Measurements from ENCODE around the gene RAD9B.
A peak's percentile ranks its signal among the peaks of the same experiment; 100 is the strongest.

RAD9B gene

GRCh38 chr12:110530511-110530910 is 28.4 kb downstream of the RAD9B start:
- H3K4me1 ChIP-seq (ENCODE audit: control insufficient read depth in 1 of 2, insufficient read depth in 2 of 2, low read length in 2 of 2) = peaks cover 6 to 36% of the 10 kb centered on the region in 2 donors
- H3K9me3 ChIP-seq (ENCODE audit: control insufficient read depth in 1 of 2, low read length in 2 of 2) = no peaks in the 10 kb centered on the region
- H3K27ac ChIP-seq (ENCODE audit: low read length) = no peak overlapping the region
- H3K36me3 ChIP-seq (ENCODE audit: control insufficient read depth in 1 of 2, insufficient read depth in 2 of 2, low read length in 2 of 2) = peaks cover 0 to 3% of the 10 kb centered on the region in 2 donors
- H3K4me3 ChIP-seq (ENCODE audit: low read depth in 1 of 2, low read length in 2 of 2) = no peak overlapping the region
- H3K27me3 ChIP-seq (ENCODE audit: low read depth, low read length) = no peaks in the 10 kb centered on the region

- H3K36me3 ChIP-seq (ENCODE audit: control insufficient read depth in 1 of 2, insufficient read depth in 2 of 2, low read length in 2 of 2) = peaks cover 8 to 11% of the 10 kb centered on the region in 2 donors
- H3K4me1 ChIP-seq (ENCODE audit: control insufficient read depth in 1 of 2, insufficient read depth in 2 of 2, low read length in 2 of 2) = peaks cover 6 to 36% of the 10 kb centered on the region in 2 donors
- H3K9me3 ChIP-seq (ENCODE audit: control insufficient read depth in 1 of 2, low read length in 2 of 2) = no peaks in the 10 kb centered on the region
- no peaks in the 10 kb centered on the region for H3K27me3 ChIP-seq (ENCODE audit: low read depth, low read length)
- peak overlapping the region; percentile 30 for H3K27ac ChIP-seq (ENCODE audit: low read length)
- H3K4me3 ChIP-seq (ENCODE audit: low read depth in 1 of 2, low read length in 2 of 2) = no peak overlapping the region
Measured at GRCh38 chr12:110531741-110532333, 29.7 kb downstream of the RAD9B start.

- Histone ChIP-seq H3K4me1 (ENCODE audit: control insufficient read depth in 1 of 2, insufficient read depth in 2 of 2, low read length in 2 of 2) (peaks cover 6 to 36% of the 10 kb centered on the region in 2 donors), H3K9me3 (ENCODE audit: control insufficient read depth in 1 of 2, low read length in 2 of 2) (no peaks in the 10 kb centered on the region), H3K4me3 (ENCODE audit: low read depth in 1 of 2, low read length in 2 of 2) (no peak overlapping the region), H3K27ac (ENCODE audit: low read length) (peak overlapping the region; percentile 25), H3K27me3 (ENCODE audit: low read depth, low read length) (no peaks in the 10 kb centered on the region), H3K36me3 (ENCODE audit: control insufficient read depth in 1 of 2, insufficient read depth in 2 of 2, low read length in 2 of 2) (peaks cover 8 to 17% of the 10 kb centered on the region in 2 donors)
Measured at GRCh38 chr12:110532644-110533043, 30.5 kb downstream of the RAD9B start.

GRCh38 chr12:110533607-110534006 is 31.5 kb downstream of the RAD9B start:
- Histone ChIP-seq H3K9me3 (ENCODE audit: control insufficient read depth in 1 of 2, low read length in 2 of 2) (no peaks in the 10 kb centered on the region), H3K4me3 (ENCODE audit: low read depth in 1 of 2, low read length in 2 of 2) (no peak overlapping the region), H3K36me3 (ENCODE audit: control insufficient read depth in 1 of 2, insufficient read depth in 2 of 2, low read length in 2 of 2) (peaks cover 8 to 26% of the 10 kb centered on the region in 2 donors), H3K27ac (ENCODE audit: low read length) (peak overlapping the region; percentile 54), H3K27me3 (ENCODE audit: low read depth, low read length) (no peaks in the 10 kb centered on the region), H3K4me1 (ENCODE audit: control insufficient read depth in 1 of 2, insufficient read depth in 2 of 2, low read length in 2 of 2) (peaks cover 6 to 36% of the 10 kb centered on the region in 2 donors)

- H3K4me3 ChIP-seq (ENCODE audit: low read depth in 1 of 2, low read length in 2 of 2) = no peak overlapping the region
- peaks cover 6 to 36% of the 10 kb centered on the region in 2 donors for H3K4me1 ChIP-seq (ENCODE audit: control insufficient read depth in 1 of 2, insufficient read depth in 2 of 2, low read length in 2 of 2)
- H3K27ac ChIP-seq (ENCODE audit: low read length) = peak overlapping the region; percentile 33
- H3K27me3 ChIP-seq (ENCODE audit: low read depth, low read length) = no peaks in the 10 kb centered on the region
- peaks cover 11 to 33% of the 10 kb centered on the region in 2 donors for H3K36me3 ChIP-seq (ENCODE audit: control insufficient read depth in 1 of 2, insufficient read depth in 2 of 2, low read length in 2 of 2)
- H3K9me3 ChIP-seq (ENCODE audit: control insufficient read depth in 1 of 2, low read length in 2 of 2) = no peaks in the 10 kb centered on the region
Measured at GRCh38 chr12:110534811-110535210, 32.7 kb downstream of the RAD9B start.

GRCh38 chr12:110536834-110537604 is 34.9 kb downstream of the RAD9B start:
- H3K27ac ChIP-seq (ENCODE audit: low read length) = peak overlapping the region; percentile 84
- H3K27me3 ChIP-seq (ENCODE audit: low read depth, low read length) = no peaks in the 10 kb centered on the region
- H3K36me3 ChIP-seq (ENCODE audit: control insufficient read depth in 1 of 2, insufficient read depth in 2 of 2, low read length in 2 of 2) = peaks cover 11 to 33% of the 10 kb centered on the region in 2 donors
- H3K9me3 ChIP-seq (ENCODE audit: control insufficient read depth in 1 of 2, low read length in 2 of 2) = no peaks in the 10 kb centered on the region
- peaks cover 5 to 22% of the 10 kb centered on the region in 2 donors for H3K4me1 ChIP-seq (ENCODE audit: control insufficient read depth in 1 of 2, insufficient read depth in 2 of 2, low read length in 2 of 2)
- no peak overlapping the region for H3K4me3 ChIP-seq (ENCODE audit: low read depth in 1 of 2, low read length in 2 of 2)

- Histone ChIP-seq H3K36me3 (ENCODE audit: control insufficient read depth in 1 of 2, insufficient read depth in 2 of 2, low read length in 2 of 2) (peaks cover 11 to 33% of the 10 kb centered on the region in 2 donors), H3K4me3 (ENCODE audit: low read depth in 1 of 2, low read length in 2 of 2) (no peak overlapping the region)
Measured at GRCh38 chr12:110537605-110538409, 35.7 kb downstream of the RAD9B start.

GRCh38 chr12:110538869-110539622 is 36.9 kb downstream of the RAD9B start:
- peak overlapping the region; percentile 84 for H3K27ac ChIP-seq (ENCODE audit: low read length)
- peaks cover 11 to 34% of the 10 kb centered on the region in 2 donors for H3K36me3 ChIP-seq (ENCODE audit: control insufficient read depth in 1 of 2, insufficient read depth in 2 of 2, low read length in 2 of 2)
- no peaks in the 10 kb centered on the region for H3K9me3 ChIP-seq (ENCODE audit: control insufficient read depth in 1 of 2, low read length in 2 of 2)
- H3K4me3 ChIP-seq (ENCODE audit: low read depth in 1 of 2, low read length in 2 of 2) = no peak overlapping the region
- no peaks in the 10 kb centered on the region for H3K27me3 ChIP-seq (ENCODE audit: low read depth, low read length)
- H3K4me1 ChIP-seq (ENCODE audit: control insufficient read depth in 1 of 2, insufficient read depth in 2 of 2, low read length in 2 of 2) = peaks cover 0 to 23% of the 10 kb centered on the region in 2 donors

More at GRCh38 chr12:110537605-110538409, 35.7 kb downstream of the RAD9B start:
- Histone ChIP-seq H3K4me1 (ENCODE audit: control insufficient read depth in 1 of 2, insufficient read depth in 2 of 2, low read length in 2 of 2) (peaks cover under 1 to 20% of the 10 kb centered on the region in 2 donors), H3K9me3 (ENCODE audit: control insufficient read depth in 1 of 2, low read length in 2 of 2) (no peaks in the 10 kb centered on the region), H3K27ac (ENCODE audit: low read length) (peak overlapping the region; percentile 84), H3K27me3 (ENCODE audit: low read depth, low read length) (no peaks in the 10 kb centered on the region)

- no peaks in the 10 kb centered on the region for H3K27me3 ChIP-seq (ENCODE audit: low read depth, low read length)
- H3K36me3 ChIP-seq (ENCODE audit: control insufficient read depth in 1 of 2, insufficient read depth in 2 of 2, low read length in 2 of 2) = peaks cover 11 to 34% of the 10 kb centered on the region in 2 donors
- no peak overlapping the region for H3K27ac ChIP-seq (ENCODE audit: low read length)
- peaks cover 0 to 21% of the 10 kb centered on the region in 2 donors for H3K4me1 ChIP-seq (ENCODE audit: control insufficient read depth in 1 of 2, insufficient read depth in 2 of 2, low read length in 2 of 2)
- H3K4me3 ChIP-seq (ENCODE audit: low read depth in 1 of 2, low read length in 2 of 2) = no peak overlapping the region
- no peaks in the 10 kb centered on the region for H3K9me3 ChIP-seq (ENCODE audit: control insufficient read depth in 1 of 2, low read length in 2 of 2)
Measured at GRCh38 chr12:110540048-110540447, 37.9 kb downstream of the RAD9B start.

- no peaks in the 10 kb centered on the region for H3K27me3 ChIP-seq (ENCODE audit: low read depth, low read length)
- H3K4me3 ChIP-seq (ENCODE audit: low read depth in 1 of 2, low read length in 2 of 2) = peak overlapping the region in 1 of 2 donors; percentile 40
- peak overlapping the region; percentile 67 for H3K27ac ChIP-seq (ENCODE audit: low read length)
- H3K36me3 ChIP-seq (ENCODE audit: control insufficient read depth in 1 of 2, insufficient read depth in 2 of 2, low read length in 2 of 2) = peaks cover 3 to 13% of the 10 kb centered on the region in 2 donors
- no peaks in the 10 kb centered on the region for H3K9me3 ChIP-seq (ENCODE audit: control insufficient read depth in 1 of 2, low read length in 2 of 2)
- peaks cover 2 to 34% of the 10 kb centered on the region in 2 donors for H3K4me1 ChIP-seq (ENCODE audit: control insufficient read depth in 1 of 2, insufficient read depth in 2 of 2, low read length in 2 of 2)
Measured at GRCh38 chr12:110543252-110543959, 41.3 kb downstream of the RAD9B start.

Data from muscle layer of duodenum (tissue), 2 donors.